Central memory CD4-positive, alpha-beta T cell (primary cell): ENCODE data around the gene NT5DC1.

Source experiments
- DNase-seq: peaks from one replicate; pipeline ENCODE4 v3.0.0; 2022

Gene NT5DC1

DNA sequence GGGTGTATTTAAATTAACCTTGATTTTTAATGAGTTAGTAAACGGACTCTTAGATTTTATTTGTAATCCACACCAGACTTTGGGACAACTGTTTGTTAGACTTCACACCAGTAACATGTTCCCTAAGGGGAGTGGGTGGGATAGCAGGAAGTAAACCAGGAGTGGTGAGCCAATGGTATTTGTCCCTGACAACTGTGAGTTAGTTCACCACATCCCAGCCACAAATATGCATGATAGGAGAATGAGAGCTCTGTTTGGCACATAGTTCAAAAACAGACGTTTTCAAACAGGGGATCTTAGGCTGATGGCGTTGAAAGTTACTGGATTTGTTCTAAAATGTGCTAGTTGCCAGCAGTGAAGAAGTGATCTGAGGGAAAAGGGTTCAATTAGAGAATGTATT is 44.0 kb downstream of the NT5DC1 start:
- no peak for DNase-seq

DNA sequence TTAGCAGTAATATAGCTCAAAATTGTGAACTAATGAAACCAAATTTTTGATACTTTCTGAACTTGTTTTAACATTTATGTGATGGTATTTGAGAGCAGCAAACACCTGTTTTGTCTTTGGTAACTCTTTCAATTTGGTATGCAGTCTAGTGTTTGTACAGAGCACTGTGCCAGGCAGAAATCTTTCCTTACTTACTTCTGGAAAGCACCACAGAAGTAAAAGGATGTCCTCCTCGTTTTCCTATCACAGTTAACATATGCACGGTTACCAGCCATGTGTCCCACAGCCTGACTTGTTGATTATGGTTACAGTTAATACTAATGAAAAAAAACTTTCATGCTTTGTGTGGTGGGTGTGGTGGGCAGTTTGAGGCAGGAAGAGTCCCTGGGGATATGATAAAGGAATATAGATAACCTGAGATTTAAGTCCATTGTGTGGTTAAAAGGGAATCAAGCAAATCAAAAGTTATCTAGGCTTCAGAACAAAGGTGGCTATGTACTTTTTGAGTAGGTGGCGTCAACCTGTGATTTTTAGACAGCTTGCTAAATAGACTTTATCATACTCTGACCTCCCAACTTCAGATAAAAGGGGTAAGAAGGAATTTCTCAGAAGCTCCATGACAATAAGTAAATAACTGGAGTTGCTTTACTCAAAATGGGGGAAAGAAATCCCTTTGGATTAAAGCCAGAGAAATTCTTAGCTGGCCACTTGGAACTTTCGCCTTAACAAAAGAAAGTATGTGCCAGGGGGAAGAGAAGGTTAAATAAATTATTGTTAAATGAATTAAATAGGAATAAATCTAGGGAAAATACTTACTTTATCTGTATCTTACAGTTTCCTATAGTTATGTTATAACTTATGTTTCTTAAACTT is 45.4 kb downstream of the NT5DC1 start:
- DNase-seq = no peak

DNA sequence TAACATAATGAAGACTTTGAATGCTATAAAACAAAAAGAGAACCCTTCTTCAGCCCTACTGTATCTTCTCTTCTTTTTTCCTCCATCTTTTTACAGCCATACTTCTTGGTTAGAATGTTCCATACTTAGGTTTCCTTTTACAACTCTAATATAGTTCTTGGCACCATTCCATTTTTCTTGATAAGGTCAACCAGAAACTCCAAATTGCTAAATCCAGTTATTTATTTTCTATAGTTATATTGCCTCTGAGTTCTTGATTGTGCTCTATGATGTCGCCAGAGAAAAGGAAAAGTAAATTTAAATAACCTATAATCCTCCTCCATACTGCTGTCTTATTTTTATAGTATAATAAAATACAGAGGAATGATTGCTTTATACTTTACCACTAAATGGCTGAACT is 52.0 kb downstream of the NT5DC1 start:
- DNase-seq = no peak

DNA sequence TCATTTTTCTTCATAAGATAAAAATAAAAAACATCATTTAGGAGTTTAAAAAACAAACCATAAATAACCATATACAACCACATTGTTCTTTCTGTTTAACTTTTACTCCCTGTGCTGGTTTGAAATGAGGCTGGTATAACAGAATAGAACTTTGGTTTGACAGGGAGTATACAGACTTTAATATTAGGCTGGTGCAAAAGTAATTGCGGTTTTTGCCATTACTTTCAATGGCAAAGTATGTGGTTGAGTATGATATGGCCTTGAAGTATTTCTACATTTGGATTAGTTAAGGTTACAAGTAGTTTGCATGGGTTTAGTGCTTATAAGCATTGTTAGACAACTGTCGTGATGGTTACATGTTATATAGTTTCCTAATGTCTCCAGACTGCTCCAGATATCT is 54.2 kb downstream of the NT5DC1 start:
- DNase-seq = no peak

DNA sequence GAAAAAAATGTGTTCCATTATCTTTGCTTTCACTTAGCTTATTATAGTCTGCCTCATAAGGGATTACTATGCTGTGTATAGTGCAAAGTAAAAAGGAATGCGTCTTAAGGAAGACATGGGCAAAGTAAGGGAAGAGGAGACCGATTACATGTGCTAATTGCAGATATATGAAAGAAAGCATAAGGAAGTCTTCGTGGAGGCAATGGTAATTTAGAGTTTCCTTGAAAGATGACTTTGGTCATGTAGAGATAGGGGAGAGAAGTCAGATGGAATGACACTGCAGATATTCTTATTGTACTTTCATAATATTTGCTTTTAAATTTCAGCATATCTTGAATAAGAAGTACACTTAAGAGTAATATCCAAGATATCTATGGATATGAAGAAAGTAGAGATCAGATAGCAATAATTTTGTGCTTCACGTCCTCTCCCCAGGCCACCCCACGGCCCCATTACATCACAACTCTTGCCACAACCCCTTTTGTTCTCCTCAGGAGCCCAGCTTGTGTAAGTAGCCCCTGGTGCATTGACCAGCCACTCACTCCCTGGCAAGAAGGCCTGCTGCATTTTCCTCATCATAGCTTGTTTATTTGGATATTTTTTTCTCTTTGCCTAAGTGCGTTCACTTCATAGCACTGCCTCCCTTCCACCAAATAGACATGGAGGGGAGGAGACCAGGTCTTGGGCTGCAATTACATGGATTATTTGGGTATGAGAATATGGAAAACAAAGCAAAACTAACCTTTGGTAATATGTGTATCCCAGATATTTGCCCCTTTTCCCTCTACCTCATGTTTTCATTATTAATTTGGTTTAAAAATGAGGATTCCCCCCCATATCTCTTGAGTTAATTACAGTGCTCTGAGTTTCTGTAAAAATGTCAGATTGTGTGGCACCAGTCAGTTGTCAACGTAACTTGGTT is 56.0 kb downstream of the NT5DC1 start:
- no peak for DNase-seq

DNA sequence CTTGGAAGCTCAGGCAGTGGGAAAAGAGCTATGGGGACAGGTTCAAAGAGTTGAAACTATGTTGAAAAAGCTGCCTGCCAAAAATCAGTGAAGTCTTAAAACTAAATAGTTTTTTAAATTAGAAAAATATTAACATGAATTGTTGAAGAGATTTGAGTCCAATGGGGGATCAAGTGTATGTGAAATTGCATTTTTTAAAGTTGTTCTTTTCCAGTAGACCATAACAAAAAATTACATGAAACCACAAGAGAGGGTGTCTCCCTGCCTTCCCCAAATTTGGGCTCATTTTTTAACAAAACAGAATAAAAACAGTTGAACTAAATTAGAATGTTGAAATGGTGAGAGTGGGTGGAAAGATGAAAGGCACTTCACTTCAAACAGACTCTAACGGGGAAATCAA is 56.7 kb downstream of the NT5DC1 start:
- no peak for DNase-seq

DNA sequence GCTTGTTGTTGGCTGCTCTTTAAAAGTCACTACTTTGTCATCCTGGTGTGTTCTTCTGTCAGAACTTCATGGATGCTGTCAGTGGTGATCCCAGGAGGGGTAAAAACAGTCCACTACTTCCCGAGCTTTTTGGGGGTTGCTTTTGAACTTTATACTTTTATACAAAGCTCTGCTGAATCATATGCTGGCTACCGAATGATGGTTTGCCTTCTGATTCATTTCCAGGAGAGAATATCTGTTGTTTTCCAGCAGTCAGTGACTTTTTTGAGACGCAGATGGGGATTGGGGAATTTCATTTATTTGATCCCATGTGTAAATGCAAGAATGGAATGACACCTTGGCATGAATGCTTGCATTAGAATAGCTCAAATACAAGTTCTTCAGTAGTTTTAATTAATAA is 58.0 kb downstream of the NT5DC1 start:
- no peak for DNase-seq

DNA sequence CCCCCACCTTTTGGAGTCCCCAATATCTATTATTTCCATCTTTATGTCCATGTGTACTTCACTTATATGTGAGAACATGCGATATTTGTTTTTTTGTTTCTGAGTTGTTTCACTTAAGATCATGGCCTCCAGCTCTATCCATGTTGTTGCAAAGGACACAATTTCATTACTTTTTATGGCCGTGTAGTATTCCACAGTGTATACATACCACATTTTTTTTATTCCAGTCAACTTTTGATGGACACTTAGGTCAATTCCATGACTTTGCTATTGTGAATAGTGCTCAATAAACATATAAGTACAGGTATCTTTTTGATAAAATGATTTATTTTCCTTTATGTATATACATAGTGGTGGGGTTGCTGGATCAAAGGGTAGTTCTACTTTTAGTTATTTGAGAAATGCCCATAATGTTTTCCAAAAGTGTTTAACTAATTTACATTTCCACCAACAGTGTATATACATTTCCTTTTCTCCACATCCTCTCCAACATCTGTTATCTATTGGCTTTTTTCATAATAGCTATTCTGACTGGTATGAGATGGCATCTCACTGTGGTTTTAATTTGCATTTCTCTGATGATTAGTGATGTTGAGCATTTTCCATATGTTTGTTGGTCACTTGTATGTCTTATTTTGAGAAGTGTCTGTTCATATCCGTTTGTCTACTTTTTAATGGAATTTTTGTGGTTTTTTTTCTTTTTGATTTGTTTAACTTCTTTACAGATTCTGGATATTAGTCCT is 59.3 kb downstream of the NT5DC1 start:
- no peak for DNase-seq

DNA sequence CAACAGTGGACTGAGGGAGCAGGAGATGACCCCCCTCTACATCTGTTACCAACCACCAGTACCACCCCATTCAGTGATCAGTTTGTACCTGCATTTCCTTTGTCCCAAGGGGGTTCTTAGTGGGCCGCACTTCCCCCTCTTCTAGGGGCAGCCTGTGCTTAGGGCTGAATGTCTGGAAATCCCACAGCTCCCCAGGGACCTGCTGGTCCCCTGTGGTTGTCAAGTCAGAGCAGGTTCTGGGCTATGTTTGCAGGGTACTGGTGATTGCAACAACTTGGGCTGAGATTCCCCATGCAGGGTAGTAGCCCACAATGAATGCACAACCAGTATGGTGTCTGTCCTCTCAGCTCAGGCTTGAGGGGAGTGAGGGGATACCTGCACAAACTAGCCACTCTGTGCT is 64.9 kb downstream of the NT5DC1 start:
- DNase-seq = no peak

DNA sequence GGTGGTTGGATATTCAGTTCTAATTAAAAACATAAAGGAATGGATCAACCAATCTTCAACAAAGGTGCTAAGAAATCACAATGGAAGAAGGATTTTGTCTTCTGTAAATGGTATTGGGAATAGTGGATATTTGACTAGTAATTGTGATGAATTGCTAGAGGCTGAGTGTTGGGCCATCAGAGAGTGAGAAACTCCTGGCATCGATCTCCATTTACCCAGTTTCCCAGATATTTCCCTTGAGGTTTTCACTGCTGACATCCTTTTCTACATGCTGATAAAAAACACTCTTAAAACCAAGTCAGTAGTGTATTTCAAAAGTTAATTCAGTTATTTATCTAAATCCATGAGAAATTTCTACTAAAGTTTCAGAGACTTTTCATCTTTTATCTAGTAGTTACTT is 65.7 kb downstream of the NT5DC1 start:
- DNase-seq = no peak

DNA sequence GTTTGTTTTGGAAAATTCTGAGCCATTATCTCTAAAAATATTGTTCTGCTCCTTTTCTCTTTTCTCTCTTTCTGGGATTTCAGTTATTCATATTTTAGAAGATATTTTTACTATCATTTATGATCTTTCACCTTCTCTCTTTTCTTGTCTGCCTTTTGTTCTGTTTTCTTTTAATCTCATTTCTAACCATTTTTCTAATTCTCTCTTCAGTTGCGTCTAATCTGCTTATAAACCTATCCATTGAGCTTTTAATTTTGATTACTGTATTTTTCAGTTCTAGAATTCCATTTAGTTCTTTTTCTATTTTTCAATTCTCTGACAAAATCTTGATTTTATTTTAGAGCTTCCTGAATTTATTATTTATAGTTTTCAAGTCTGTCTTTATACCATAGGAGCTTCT is 67.5 kb downstream of the NT5DC1 start:
- no peak for DNase-seq

DNA sequence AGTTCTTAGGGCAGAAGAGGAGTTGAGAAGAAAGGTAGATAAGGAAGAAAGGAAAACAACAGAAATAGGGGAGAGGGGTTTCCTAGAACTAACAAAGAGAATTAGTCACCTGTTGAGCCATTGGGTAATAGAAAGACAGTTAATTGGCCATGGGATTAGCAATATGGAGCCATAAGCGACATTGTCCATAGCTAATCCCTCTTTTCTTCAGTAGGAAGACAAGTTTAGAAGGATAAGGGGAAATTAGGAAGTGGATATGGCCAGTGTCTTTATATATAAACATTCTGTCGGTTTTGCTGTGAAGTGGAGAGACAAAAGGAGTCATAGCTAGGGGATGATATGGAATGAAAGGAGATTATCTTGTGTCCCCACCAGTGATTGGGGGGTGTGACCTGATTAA is 69.2 kb downstream of the NT5DC1 start:
- DNase-seq = no peak

DNA sequence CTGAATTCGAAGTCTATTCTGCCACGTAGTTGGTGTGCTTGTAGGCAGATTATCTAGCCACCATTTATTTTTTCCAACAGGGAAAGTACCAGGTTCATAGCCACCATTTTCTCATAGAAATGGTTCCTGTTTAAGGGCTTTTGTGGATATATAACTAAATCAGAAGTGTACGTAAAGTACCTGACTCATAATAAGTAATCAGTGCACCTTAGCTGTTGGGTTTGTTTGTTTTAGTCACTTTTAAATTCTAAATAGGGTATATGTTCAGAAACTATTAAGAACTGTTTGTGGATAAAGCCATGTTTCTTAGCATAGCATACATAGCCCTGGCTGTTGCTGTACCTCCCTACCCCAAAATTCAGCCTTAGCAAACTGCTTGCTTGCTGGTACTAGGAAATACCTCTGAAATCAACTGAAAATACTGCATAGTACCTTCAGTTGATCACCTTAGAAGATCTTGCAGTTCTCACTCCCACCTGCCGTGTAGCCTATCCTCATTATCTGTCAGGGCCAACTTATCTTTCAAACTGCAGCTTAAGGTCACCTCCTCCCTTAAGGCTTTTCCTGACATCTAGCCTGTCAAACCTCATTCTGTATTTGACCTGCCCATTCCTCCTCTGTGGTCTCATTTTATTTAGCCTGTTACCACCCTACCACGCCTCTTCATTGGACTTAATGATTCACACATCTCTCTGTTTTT is 69.9 kb downstream of the NT5DC1 start:
- no peak for DNase-seq

DNA sequence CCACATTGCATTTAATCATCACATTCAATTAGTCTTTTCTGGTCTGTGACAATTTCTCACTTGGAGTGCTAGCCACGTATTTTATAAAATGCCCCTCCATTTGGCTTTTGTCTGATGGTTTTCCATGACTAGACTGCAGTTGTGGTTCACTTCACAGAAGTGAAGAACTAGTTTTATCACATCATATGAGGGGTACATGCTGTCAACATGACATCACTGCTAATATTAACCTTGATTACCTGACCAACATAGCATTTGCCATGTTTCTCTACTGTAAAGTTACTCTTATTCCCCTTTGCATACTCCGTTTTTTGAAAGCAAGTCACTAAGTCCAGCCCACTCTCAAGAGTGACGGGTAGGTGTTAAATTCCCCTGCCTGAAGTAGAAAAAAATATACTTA is 73.3 kb downstream of the NT5DC1 start:
- DNase-seq = no peak

DNA sequence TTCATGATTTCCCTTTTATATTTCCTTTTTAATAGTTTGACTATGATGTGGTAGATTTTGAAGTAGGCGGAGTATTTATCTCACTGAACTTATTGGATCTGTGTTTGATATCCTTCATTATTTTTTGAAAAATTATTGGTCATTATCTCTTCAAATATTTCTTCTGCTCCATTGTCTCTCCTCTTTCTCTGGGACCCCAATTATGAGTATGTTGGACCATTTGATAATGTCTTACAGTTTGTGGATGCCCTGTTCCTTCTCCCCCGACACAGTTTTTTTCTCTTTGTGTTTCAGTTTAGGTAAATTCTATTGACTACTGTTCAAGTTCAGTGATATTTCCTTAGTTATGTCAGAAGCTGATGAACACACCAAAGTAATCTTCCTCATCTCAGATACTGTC is 74.7 kb downstream of the NT5DC1 start:
- no peak for DNase-seq

DNA sequence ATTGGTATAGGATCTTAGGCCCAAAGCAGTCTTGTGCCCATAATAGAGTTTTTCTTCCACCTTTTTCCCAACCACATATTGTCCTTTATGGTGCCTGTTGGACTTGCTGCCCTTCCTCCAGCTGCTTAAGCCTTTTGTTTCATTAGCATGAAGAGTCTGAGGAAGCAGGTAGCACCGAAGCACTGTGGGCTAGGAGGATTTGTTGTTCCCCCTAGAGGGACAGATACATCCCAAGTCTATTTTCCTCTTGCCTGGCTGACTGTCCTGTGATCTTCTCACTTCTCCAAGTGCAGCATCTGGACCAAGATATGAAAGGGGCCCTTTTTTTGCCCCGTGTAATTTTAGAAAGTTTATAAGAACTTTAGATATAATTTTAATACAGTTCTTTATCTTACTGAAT is 75.9 kb downstream of the NT5DC1 start:
- no peak for DNase-seq

DNA sequence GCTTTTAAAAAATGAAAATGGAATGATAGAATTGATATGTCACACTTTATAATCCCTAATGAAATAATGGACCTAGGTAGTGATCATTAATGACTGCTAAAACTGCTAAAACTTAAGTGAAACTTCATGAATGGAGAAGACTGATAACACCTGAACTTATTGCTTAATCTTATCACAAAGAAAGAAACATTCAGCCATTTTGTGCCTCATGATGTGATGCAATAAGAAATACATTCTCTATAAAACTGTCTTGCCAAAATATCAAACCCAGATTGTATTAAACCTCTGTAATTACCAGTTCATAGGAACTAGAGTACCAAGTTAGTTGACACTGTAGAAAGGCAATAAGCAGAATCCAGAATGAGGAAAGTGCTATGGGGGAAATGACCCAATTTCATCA is 79.7 kb downstream of the NT5DC1 start:
- no peak for DNase-seq

DNA sequence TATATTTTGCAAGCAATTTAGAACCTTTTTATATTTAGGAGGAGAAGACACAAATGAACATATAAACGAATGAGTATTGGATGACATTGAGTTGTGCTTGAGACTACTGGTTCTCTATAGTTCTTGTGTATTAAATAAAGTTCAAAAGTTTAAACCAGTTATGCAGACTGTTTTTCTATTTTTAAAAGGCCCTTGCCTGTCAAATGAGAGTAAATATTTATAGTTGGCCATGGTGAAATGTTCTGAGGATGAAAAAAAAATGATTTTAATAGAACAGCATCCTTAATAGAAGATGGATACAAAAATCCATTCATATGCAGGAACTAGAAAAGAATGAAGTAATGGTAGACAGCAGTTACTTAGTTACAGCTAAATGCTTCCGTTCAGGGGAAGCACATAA is 88.8 kb downstream of the NT5DC1 start:
- no peak for DNase-seq

DNA sequence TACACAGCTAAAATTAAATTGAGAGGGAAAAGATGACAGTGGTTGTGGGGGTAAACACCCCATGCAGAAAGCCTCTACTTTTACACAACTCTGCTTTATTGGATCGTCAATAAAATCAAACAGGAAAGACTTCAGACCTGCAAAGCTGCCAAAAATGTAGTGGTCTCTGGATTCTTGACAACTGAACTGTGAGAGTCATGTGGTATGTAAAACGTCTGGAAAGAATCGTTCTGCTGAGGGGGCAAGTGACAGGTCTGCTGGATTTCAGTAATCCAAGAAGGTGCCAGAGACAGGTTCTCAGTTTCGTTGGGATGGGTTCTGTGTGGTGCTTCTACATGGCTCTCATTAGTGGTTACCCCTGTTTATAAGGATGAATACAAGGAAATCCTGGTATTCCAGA is 89.9 kb downstream of the NT5DC1 start:
- no peak for DNase-seq

DNA sequence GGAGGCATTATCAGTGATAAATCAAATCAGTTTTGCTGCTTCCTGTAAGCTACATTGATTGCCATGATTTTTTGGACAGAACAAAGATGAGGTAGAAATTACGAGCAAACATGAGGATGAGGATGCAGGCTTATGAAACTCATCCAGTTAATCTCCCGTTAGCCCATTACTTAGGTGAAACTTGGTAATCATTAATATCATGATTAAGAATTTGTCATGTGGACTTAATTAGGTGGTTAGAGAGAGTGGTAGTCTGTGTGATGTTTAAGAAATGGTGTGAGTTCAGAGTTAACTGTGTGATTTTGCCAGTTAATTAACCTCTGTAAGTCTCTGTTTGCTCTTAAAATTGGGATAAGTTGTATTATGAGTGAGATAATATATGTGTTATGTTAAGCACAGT is 91.2 kb downstream of the NT5DC1 start:
- no peak for DNase-seq

DNA sequence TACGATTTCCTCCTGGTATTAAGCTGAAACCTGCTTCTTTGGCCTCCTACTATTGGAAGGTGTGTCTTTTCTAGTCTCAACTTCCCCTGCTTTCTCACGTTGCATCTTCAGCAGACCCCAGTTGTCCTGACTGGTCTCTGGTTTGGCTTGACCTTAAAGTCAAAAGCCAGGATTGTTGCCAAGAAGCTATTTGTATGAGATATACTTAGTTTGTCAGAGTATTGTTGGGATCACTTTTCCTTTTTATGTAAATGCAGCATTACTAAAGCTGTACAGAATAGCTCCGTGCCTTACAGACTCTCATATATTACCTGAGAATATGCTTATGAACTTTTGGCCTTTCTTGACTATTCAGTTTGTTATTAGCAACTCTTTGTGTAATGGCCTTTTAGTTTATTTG is 92.1 kb downstream of the NT5DC1 start:
- DNase-seq = no peak

DNA sequence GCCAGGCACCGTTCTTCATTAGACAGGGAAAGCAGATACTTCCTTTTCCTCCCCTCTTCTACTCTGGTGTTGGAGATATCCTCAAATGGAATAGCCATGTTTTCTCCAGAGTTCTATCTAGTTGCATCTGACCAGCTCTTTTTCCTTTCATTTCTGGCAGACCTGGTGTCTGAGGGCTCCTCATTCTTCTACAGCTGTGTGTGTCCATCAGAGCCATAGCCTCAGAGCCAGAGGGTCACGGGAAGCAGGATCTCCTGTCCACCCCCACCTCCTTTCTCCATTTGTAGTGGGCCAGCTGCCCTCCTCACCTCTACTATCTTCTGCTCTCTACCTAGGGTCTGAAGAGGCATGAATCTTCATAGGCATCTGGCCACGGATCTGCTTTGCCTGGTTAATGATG is 96.2 kb downstream of the NT5DC1 start:
- DNase-seq = no peak
